ENCODE measurements around the gene C10orf90. TPM values are rescaled to one million over a fixed set of nuclear protein-coding genes. Genes with fewer than 3 reads are reported as not detected.

Gene C10orf90
- total and polyA plus RNA-seq, 2 experiments from 2014 or later, result not detected

DNA sequence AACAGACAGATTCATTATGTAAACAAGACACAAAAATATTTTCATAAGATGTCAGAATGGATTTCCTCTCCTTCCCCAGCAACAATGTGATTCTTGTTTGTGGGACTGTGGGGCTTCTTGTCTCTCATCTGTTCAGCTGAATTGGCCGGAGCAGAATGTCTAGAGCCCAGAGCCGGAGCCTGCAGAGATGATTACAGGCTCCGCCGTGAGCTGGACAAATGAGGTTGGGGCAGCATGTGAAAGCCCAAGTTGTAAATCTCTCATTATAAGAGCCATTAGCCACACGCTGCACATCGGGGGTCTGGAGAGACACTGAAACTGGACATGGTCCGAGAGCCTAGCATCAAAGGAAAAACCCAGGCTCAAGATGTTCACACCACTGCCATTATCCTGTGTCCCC is 145.2 kb downstream of the C10orf90 start:
- DNase-seq (ENCODE audit: low read depth in 1 of 2, low spot score in 1 of 2), result peak in 1 of 2 donors; percentile 53
- H3K27ac ChIP-seq, result no peak overlapping the region
- no peak overlapping the region for H3K4me3 ChIP-seq
- H3K4me1 ChIP-seq (ENCODE audit: low read depth), result no peaks in the 10 kb centered on the region
- H3K36me3 ChIP-seq, result no peaks in the 10 kb centered on the region
- H3K27me3 ChIP-seq, result peaks cover 27% of the 10 kb centered on the region
- no peaks in the 10 kb centered on the region for H3K9me3 ChIP-seq (ENCODE audit: low read depth)
- TF ChIP-seq, protein P1, sequence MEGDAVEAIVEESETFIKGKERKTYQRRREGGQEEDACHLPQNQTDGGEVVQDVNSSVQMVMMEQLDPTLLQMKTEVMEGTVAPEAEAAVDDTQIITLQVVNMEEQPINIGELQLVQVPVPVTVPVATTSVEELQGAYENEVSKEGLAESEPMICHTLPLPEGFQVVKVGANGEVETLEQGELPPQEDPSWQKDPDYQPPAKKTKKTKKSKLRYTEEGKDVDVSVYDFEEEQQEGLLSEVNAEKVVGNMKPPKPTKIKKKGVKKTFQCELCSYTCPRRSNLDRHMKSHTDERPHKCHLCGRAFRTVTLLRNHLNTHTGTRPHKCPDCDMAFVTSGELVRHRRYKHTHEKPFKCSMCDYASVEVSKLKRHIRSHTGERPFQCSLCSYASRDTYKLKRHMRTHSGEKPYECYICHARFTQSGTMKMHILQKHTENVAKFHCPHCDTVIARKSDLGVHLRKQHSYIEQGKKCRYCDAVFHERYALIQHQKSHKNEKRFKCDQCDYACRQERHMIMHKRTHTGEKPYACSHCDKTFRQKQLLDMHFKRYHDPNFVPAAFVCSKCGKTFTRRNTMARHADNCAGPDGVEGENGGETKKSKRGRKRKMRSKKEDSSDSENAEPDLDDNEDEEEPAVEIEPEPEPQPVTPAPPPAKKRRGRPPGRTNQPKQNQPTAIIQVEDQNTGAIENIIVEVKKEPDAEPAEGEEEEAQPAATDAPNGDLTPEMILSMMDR (IDR thresholded peaks at IDR 0.05; ENCODE audit: low read depth, low read length), result no peak

DNA sequence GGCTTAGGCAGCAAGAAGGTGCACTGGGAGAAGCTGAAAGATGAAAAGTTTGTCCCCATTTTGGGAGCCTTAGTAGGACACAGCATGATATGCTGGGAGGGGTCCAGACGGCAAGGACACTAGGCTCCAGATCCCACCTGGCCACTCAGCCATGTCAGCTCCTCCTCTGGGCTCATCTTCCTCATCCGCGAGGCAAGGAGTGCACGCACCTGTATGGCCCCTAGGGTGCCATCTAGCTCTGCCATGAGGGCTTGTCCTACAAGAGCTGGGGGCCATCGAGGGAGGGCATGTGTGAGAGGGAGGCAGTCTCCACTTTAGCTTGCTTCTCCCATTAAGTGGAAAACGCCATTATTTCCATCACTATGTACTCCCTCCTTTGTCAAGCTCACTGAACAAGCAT is 146.0 kb downstream of the C10orf90 start:
- TF ChIP-seq, protein P1 (IDR thresholded peaks at IDR 0.05; ENCODE audit: low read depth, low read length), result no peak
- Histone ChIP-seq H3K27me3 (peaks cover 27% of the 10 kb centered on the region), H3K4me1 (ENCODE audit: low read depth) (no peaks in the 10 kb centered on the region), H3K9me3 (ENCODE audit: low read depth) (no peaks in the 10 kb centered on the region), H3K36me3 (no peaks in the 10 kb centered on the region), H3K27ac (no peak overlapping the region), H3K4me3 (no peak overlapping the region)
- DNase-seq (ENCODE audit: low read depth in 1 of 2, low spot score in 1 of 2), result no peak

DNA sequence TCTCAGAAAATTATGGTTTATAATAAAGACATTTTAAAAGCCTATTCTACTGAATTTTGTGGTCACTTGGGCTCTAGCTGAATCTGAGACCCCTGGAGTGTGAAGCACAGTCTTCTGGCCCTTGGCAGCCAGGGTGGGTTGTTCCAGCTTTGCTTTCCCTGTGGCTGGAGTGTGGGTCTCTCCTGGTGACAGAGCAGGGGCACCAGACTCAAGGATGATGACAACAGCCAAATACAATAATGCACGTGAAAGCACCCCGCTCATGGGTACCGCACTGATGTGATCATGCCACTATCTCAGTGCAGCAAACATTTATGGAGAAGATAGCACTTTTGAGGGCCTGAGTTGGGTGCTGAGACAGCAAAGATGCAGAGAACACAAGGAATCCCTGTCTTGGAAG is 147.4 kb downstream of the C10orf90 start:
- no peak overlapping the region for H3K4me3 ChIP-seq
- peaks cover 22% of the 10 kb centered on the region for H3K27me3 ChIP-seq
- no peak for DNase-seq (ENCODE audit: low read depth in 1 of 2, low spot score in 1 of 2)
- H3K4me1 ChIP-seq (ENCODE audit: low read depth), result no peaks in the 10 kb centered on the region
- H3K36me3 ChIP-seq, result no peaks in the 10 kb centered on the region
- no peaks in the 10 kb centered on the region for H3K9me3 ChIP-seq (ENCODE audit: low read depth)
- TF ChIP-seq, protein P1 (IDR thresholded peaks at IDR 0.05; ENCODE audit: low read depth, low read length), result no peak
- no peak overlapping the region for H3K27ac ChIP-seq

DNA sequence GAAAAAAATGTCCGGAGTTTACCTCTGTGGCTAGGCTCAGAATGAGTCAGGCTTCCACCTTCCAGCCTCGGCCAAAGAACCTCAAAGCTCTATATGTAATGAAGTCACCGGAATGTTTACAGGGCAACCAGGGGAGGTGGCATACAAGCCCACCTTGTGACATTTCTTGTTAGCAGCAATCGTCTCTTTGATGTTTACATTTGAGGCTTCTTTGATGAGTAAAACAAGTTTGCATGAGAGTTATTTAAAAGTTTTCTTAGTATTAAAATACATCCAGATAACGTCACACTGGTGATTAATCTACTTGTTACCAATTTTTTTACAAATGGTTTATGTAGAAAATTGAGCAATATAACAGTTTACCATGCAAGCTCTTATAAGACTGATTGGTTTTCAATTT is 149.1 kb downstream of the C10orf90 start:
- TF ChIP-seq, protein P1 (IDR thresholded peaks at IDR 0.05; ENCODE audit: low read depth, low read length), result no peak
- no peaks in the 10 kb centered on the region for H3K36me3 ChIP-seq
- DNase-seq (ENCODE audit: low read depth in 1 of 2, low spot score in 1 of 2), result no peak

DNA sequence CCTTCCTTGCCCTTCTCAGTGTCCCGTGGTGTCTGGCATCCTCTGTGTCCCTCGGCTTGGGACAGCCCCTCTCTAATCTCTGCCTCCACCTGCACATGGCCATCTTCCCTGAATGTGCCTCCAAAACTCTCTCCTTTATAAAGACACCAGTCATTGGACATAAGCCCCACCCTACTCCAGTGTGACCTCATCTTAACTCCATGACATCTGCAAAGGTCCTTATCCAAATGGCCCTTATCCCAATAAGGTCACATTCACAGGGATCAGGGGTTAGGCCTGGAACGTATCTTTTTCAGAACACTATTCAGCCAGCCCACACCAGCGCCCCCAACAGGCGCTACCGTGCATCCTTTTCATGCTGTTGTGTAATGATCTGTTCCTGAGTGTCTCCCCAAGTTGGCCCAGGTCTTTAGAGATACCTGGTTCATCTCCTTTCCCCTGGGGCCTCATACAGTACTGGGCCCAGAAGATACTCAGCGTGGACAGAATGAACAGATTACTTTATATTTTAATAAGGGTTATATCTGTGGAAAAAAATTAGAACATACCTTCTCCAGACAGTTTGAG is 149.7 kb downstream of the C10orf90 start:
- no peaks in the 10 kb centered on the region for H3K4me1 ChIP-seq (ENCODE audit: low read depth)
- H3K4me3 ChIP-seq, result no peak overlapping the region
- DNase-seq (ENCODE audit: low read depth in 1 of 2, low spot score in 1 of 2), result no peak
- H3K27ac ChIP-seq, result no peak overlapping the region
- TF ChIP-seq, protein P1 (IDR thresholded peaks at IDR 0.05; ENCODE audit: low read depth, low read length), result no peak
- no peaks in the 10 kb centered on the region for H3K9me3 ChIP-seq (ENCODE audit: low read depth)
- no peaks in the 10 kb centered on the region for H3K36me3 ChIP-seq
- H3K27me3 ChIP-seq, result peaks cover 13% of the 10 kb centered on the region

More for the DNA sequence above, 149.1 kb downstream of the C10orf90 start:
- Histone ChIP-seq H3K4me3 (no peak overlapping the region), H3K27ac (no peak overlapping the region), H3K27me3 (peaks cover 13% of the 10 kb centered on the region), H3K4me1 (ENCODE audit: low read depth) (no peaks in the 10 kb centered on the region), H3K9me3 (ENCODE audit: low read depth) (no peaks in the 10 kb centered on the region)

Data from cardiac muscle cell (in vitro differentiated cells and primary cell).